OCI-LY1 (cell line): ENCODE measurements around the gene BACH2.

Source experiments
- CTCF ChIP-seq: fragments of 200-600 bp; sonication (generic), shearing (Covaris generic); IDR thresholded peaks from 2 replicates; pipeline ENCODE4 v1.5.1; 2017; ENCODE audit warnings: mild to moderate bottlenecking, antibody characterized with exemption, low read length, moderate library complexity, mixed read lengths
- EZH2 ChIP-seq: fragments of 200-600 bp; sonication (generic), shearing (Covaris generic); IDR thresholded peaks from 2 replicates; pipeline ENCODE4 v1.8.0; 2017; ENCODE audit warnings: borderline replicate concordance, mixed run types, mild to moderate bottlenecking, antibody characterized with exemption, low read length, moderate library complexity, mixed read lengths

DNA sequence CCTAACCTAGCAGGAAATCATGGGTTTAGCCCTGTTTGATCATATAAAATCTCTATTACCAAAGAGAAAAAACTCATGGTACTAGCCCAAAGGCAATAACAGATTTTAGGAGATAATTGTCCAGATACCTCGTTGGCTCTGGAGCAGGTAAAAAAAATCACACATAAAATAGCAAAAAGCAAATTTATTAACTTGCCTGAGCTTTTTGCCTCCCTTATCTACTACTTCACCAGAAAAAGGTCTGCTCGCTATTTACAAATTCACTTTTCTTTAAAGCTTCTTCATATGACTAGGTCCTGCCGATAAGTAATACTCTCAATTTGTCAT, 320.0 kb downstream of the BACH2 start:
- no peak for TF ChIP-seq EZH2
- no peak for TF ChIP-seq CTCF
